Muscle layer of colon (tissue), 2 donors: ENCODE results near the gene METRNL.
"Not testable (repeated sequence)": the region's sequence is repeated elsewhere in the genome, so short reads cannot be mapped to it uniquely, and the experiment has no call there.

Experiments used
- H3K27ac ChIP-seq: one replicate; pipeline ENCODE4 v1.7.0; 2013; ENCODE audit warnings: low read depth, mild to moderate bottlenecking, low read length, moderate library complexity
- H3K27me3 ChIP-seq, 2 donors: one replicate each; pipeline ENCODE4 v1.7.0; 2013; ENCODE audit warnings: low read length in 2 of 2, mild to moderate bottlenecking in 2 of 2; ENCODE audit not compliant: insufficient read depth in 2 of 2, control insufficient read depth in 1 of 2
- H3K36me3 ChIP-seq: one replicate; pipeline ENCODE4 v1.7.0; 2013; ENCODE audit warnings: mild to moderate bottlenecking, low read length; ENCODE audit not compliant: insufficient read depth
- H3K4me1 ChIP-seq: one replicate; pipeline ENCODE4 v1.7.0; 2013; ENCODE audit warnings: mild to moderate bottlenecking, low read length; ENCODE audit not compliant: insufficient read depth
- H3K4me3 ChIP-seq, 2 donors: one replicate each; pipeline ENCODE4 v1.7.0; 2013; ENCODE audit warnings: low read length in 2 of 2, low read depth in 1 of 2, mild to moderate bottlenecking in 1 of 2, moderate library complexity in 1 of 2
- H3K9ac ChIP-seq: one replicate; pipeline ENCODE4 v1.7.0; 2013; ENCODE audit warnings: low read length
- H3K9me3 ChIP-seq: one replicate; pipeline ENCODE4 v1.7.0; 2013; ENCODE audit warnings: mild to moderate bottlenecking, low read length
- donor health status: abdominal sarcoma.
- donor health status: Adenocarcinoma of cecum.

Gene METRNL

GRCh38 chr17:83053021-83053681, 26.3 kb upstream of the METRNL start:
- H3K36me3 ChIP-seq: no peaks in the 10 kb centered on the region
- peaks cover 5% of the 10 kb centered on the region for H3K4me1 ChIP-seq
- H3K9me3 ChIP-seq: no peaks in the 10 kb centered on the region
- H3K27me3 ChIP-seq: no peaks in the 10 kb centered on the region
- H3K27ac ChIP-seq: no peak overlapping the region
- no peak overlapping the region for H3K4me3 ChIP-seq
- no peak overlapping the region for H3K9ac ChIP-seq

- Histone ChIP-seq H3K36me3 (no peaks in the 10 kb centered on the region), H3K4me1 (peaks cover 5% of the 10 kb centered on the region), H3K27ac (no peak overlapping the region), H3K9me3 (no peaks in the 10 kb centered on the region), H3K27me3 (no peaks in the 10 kb centered on the region), H3K9ac (no peak overlapping the region), H3K4me3 (no peak overlapping the region)
Measured at GRCh38 chr17:83053739-83054451, 25.5 kb upstream of the METRNL start.

- H3K27me3 ChIP-seq: no peaks in the 10 kb centered on the region
Measured at GRCh38 chr17:83054518-83055125, 24.8 kb upstream of the METRNL start.

GRCh38 chr17:83055176-83055575, 24.2 kb upstream of the METRNL start:
- H3K36me3 ChIP-seq, H3K27me3 ChIP-seq, H3K9ac ChIP-seq, H3K4me3 ChIP-seq, H3K9me3 ChIP-seq, H3K4me1 ChIP-seq, H3K27ac ChIP-seq: not testable (repeated sequence)

More at GRCh38 chr17:83054518-83055125, 24.8 kb upstream of the METRNL start:
- H3K36me3 ChIP-seq: no peaks in the 10 kb centered on the region
- H3K9ac ChIP-seq: no peak overlapping the region
- H3K27ac ChIP-seq: no peak overlapping the region
- peaks cover 5% of the 10 kb centered on the region for H3K4me1 ChIP-seq
- H3K9me3 ChIP-seq: no peaks in the 10 kb centered on the region
- H3K4me3 ChIP-seq: no peak overlapping the region

GRCh38 chr17:83055911-83056582, 23.4 kb upstream of the METRNL start:
- Histone ChIP-seq H3K9me3 (no peaks in the 10 kb centered on the region), H3K27ac (no peak overlapping the region), H3K4me3 (no peak overlapping the region), H3K4me1 (peaks cover 5% of the 10 kb centered on the region), H3K27me3 (no peaks in the 10 kb centered on the region), H3K36me3 (no peaks in the 10 kb centered on the region), H3K9ac (no peak overlapping the region)

GRCh38 chr17:83056583-83057396, 22.6 kb upstream of the METRNL start:
- Histone ChIP-seq H3K36me3 (no peaks in the 10 kb centered on the region), H3K9me3 (no peaks in the 10 kb centered on the region), H3K9ac (no peak overlapping the region), H3K27ac (no peak overlapping the region), H3K4me1 (peaks cover 5% of the 10 kb centered on the region), H3K27me3 (no peaks in the 10 kb centered on the region), H3K4me3 (no peak overlapping the region)

- Histone ChIP-seq H3K9me3 (no peaks in the 10 kb centered on the region), H3K4me3 (no peak overlapping the region), H3K36me3 (no peaks in the 10 kb centered on the region), H3K27ac (no peak overlapping the region), H3K9ac (no peak overlapping the region), H3K27me3 (no peaks in the 10 kb centered on the region), H3K4me1 (peaks cover under 1% of the 10 kb centered on the region)
Measured at GRCh38 chr17:83057397-83057761, 22.0 kb upstream of the METRNL start.

GRCh38 chr17:83057793-83058265, 21.6 kb upstream of the METRNL start:
- Histone ChIP-seq H3K4me3 (no peak overlapping the region), H3K4me1 (no peaks in the 10 kb centered on the region), H3K27ac (no peak overlapping the region), H3K27me3 (no peaks in the 10 kb centered on the region), H3K36me3 (no peaks in the 10 kb centered on the region), H3K9me3 (no peaks in the 10 kb centered on the region), H3K9ac (no peak overlapping the region)

GRCh38 chr17:83058266-83058798, 21.1 kb upstream of the METRNL start:
- Histone ChIP-seq H3K9me3 (no peaks in the 10 kb centered on the region), H3K27ac (no peak overlapping the region), H3K9ac (no peak overlapping the region), H3K27me3 (no peaks in the 10 kb centered on the region), H3K4me3 (no peak overlapping the region), H3K36me3 (no peaks in the 10 kb centered on the region), H3K4me1 (no peaks in the 10 kb centered on the region)

- H3K36me3 ChIP-seq: no peaks in the 10 kb centered on the region
- no peaks in the 10 kb centered on the region for H3K27me3 ChIP-seq
- H3K27ac ChIP-seq: no peak overlapping the region
- no peaks in the 10 kb centered on the region for H3K9me3 ChIP-seq
- no peak overlapping the region for H3K9ac ChIP-seq
- H3K4me3 ChIP-seq: no peak overlapping the region
- H3K4me1 ChIP-seq: no peaks in the 10 kb centered on the region
Measured at GRCh38 chr17:83061586-83061985, 17.8 kb upstream of the METRNL start.
